HuH-7.5 (cell line): ENCODE measurements around the gene PMF1.

Experiments
- DNase-seq: peaks from one replicate; pipeline ENCODE4 v3.0.0; 2011; ENCODE audit warnings: low spot score

Gene PMF1

DNA sequence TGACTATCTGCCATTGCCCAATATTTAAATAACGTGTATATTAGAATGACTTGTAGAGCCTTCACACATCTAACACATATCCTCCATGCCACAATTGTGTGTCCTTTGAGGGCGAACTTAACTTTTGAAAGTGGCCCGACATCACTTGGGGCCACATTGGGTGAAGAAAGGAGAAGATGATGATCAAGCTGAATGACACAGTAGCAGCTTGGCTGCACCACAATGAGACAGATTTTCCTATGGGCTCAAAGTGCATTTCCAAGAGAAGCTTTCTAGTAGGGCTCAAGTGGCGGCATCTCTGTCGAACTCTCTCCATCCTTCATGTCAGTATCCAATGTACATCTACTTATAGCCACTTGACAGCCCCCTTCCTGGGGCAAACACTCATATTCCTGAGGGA, 25.4 kb downstream of the PMF1 start:
- DNase-seq: no peak

- no peak for DNase-seq
Observed at GRCh38 chr1:156241311-156241811, 28.6 kb downstream of the PMF1 start.

DNA sequence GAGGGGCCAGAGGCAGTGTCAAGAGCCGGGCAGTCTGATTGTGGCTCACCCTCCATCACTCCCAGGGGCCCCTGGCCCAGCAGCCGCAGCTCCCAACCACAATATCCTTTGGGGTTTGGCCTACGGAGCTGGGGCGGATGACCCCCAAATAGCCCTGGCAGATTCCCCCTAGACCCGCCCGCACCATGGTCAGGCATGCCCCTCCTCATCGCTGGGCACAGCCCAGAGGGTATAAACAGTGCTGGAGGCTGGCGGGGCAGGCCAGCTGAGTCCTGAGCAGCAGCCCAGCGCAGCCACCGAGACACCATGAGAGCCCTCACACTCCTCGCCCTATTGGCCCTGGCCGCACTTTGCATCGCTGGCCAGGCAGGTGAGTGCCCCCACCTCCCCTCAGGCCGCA, 29.1 kb downstream of the PMF1 start, which contains the start of gene BGLAP:
Gene BGLAP (plus strand): TSS at position 259 of the 400 bp plus-strand sequence. CDS start 48 bp downstream, at position 307.
- no peak for DNase-seq

DNA sequence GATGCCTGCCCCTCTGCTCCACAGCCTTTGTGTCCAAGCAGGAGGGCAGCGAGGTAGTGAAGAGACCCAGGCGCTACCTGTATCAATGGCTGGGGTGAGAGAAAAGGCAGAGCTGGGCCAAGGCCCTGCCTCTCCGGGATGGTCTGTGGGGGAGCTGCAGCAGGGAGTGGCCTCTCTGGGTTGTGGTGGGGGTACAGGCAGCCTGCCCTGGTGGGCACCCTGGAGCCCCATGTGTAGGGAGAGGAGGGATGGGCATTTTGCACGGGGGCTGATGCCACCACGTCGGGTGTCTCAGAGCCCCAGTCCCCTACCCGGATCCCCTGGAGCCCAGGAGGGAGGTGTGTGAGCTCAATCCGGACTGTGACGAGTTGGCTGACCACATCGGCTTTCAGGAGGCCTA, 29.9 kb downstream of the PMF1 start:
- DNase-seq: no peak

GRCh38 chr1:156244126-156244525, 31.3 kb downstream of the PMF1 start:
- no peak for DNase-seq

- no peak for DNase-seq
Observed at GRCh38 chr1:156244712-156245111, 31.9 kb downstream of the PMF1 start.

GRCh38 chr1:156245451-156246232, 32.8 kb downstream of the PMF1 start:
- DNase-seq: no peak

DNA sequence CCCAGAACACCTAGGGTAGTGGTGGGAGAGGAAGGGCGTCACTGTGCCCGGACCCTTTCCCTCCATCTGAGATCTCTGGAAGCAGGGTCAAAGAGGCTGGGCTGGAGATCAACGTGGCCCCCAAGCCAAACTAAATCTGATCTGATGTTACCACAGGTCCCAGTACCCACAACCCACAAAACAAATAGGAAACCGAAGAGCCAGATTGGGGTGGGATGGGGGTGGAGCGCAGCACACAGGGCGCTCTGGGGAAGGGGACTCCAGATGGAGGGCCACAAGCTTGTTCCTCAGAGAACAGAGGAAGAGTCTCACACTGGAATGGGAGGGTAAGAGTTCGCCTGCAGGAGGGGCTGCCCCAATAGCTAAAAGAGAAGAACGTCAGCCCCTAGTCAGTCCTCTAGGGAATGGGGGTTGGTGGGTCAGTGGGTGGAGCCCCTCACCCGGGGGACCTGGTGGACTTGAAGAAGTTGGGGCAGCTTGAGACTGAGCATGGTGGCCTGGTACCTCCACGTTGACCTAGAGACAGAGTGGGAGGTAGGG, 33.5 kb downstream of the PMF1 start:
- DNase-seq: no peak

GRCh38 chr1:156246781-156247459, 34.1 kb downstream of the PMF1 start:
- no peak for DNase-seq

DNA sequence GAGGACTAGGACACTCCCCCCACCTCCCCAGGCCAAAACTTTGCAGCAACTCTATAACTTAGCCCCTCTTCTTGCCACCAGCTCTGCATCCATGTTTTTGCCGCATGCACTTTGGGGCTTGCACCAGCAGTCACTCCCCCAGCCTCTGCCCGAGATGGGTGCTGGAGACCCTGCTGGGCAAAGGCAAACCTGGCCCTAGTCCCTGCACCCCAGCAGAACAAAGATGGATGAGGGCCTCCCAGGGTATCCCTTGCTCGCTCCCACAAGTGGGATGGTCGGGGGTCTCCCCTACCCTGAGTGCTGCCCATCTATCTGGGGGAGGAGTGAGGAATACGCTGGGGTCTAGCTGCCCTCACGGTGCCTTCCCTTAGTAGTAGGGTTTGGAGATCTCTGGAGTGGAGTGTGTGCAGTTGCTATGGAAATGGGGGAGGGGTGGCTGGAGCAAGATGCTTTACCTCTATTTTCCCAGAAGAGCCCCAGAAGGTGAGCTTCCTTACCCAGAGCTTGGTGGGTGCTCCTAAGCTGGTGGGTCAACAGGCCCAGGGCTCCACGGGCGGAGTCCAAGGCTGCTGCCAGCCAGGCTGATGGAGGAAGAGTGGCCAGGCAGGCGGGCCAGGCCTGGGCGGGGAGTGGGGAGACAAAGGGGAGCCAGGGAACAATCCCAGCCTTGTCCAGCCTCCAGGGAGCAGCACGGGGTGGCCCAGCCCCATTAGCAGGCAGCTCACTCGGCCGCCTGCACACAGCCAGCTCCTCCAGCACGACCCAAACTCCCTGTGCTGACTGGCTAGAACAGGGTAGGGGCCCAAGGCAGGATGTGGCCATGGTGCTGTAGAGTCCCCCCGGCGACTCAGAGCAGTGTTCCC, 34.9 kb downstream of the PMF1 start, which contains the start of gene PAQR6:
Gene PAQR6 (minus strand): TSS at position 597 of the 863 bp plus-strand sequence. CDS start 1,325 bp downstream, outside the sequence.
- DNase-seq: no peak

DNA sequence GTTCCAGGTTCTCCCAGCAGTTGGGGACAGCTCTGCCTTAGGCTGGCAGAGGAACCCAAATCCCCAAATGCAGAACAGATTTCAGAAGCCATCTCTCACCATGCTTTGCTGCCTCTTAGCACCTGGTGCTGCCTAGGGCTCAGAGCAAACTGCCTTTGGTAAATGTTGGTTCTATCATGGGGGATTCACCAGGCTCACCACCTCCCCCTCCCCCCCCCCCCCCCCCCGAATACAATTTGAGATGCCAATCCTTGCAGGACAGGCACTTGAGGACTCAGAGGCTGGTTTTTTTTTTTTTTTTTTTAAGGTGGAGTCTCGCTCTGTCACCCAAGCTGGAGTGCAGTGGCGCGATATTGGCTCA, 35.5 kb downstream of the PMF1 start:
- DNase-seq: no peak

GRCh38 chr1:156249593-156249992, 36.8 kb downstream of the PMF1 start:
- no peak for DNase-seq

DNA sequence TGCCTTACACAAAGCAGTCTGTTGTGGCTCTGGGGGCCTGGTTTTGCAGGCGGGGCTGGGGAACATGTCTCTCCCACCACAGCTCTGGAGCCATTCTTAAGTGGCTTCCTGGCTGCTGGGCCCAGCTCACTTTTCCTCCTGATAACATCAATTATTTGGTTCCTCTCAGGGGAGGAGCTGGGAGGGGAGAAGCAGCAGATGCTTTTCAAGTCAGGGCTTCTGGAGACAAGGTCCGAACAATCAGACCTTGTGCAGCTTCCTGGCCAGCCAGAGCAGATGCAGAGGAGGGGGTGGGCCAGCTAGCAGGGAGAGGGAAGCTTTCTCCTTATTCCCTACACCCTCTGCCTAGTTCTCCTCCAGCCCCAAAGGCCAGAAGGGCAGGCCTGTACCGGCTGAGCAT, 38.7 kb downstream of the PMF1 start:
- no peak for DNase-seq

DNA sequence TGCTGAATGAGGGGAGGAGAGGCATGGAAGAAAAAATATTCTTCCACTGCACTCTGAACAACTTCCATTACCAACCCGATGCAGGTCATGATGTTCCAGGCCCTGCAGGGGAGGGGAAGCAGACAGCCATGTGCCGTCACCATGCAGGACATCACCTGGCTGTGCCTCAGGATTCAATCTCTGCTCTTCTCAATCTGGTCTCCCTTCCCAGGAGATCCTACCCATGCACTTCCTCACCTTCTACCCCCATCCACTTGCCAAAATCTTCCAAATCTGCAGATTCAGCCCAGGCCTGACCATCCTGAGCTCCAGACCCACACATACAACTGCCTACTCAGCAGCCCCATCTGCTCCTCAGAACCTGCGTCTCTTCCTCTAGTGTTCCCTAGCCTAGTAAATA, 40.8 kb downstream of the PMF1 start:
- DNase-seq: no peak

DNA sequence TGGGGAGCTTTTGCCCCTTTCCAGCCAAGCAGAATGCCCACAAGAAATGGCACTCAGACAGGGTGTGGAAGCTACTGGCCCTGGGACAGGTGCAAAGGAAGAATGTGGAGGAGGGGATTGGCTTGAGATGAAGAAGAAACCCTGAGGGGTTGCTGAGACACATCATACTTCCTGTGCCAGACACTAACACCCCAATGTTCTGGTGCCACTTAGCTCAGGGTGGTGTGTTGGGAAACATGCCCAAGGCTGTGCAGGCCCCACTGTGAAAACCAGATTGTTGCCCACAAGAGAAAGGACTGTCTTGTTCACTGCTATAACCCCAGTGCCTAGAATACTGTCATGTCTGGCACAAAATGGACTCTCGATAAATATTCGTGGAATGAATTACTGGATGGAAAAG, 44.9 kb downstream of the PMF1 start:
- DNase-seq: no peak

DNA sequence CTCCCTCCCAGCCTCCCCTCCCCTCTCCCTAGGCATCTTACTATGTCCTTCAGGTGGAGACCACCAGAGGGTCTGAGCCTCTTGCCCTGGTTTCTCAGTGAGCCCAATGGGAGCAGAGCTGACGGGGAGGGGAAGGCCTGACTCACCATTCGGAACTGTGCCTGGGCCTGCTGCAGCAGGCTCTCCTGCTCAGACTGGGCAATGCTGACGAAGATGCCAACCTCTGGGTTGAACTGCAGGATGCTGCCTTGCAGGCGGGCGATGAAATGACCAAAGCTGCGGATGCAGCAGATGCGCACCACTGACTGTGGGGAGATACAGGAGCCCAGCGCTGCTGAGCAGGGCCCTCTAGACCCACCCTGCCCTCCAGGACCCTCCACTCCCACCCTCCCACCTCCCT, 46.1 kb downstream of the PMF1 start:
- no peak for DNase-seq

- DNase-seq: no peak
Observed at GRCh38 chr1:156259805-156260204, 47.0 kb downstream of the PMF1 start.

- no peak for DNase-seq
Observed at GRCh38 chr1:156260896-156261295, 48.1 kb downstream of the PMF1 start.

DNA sequence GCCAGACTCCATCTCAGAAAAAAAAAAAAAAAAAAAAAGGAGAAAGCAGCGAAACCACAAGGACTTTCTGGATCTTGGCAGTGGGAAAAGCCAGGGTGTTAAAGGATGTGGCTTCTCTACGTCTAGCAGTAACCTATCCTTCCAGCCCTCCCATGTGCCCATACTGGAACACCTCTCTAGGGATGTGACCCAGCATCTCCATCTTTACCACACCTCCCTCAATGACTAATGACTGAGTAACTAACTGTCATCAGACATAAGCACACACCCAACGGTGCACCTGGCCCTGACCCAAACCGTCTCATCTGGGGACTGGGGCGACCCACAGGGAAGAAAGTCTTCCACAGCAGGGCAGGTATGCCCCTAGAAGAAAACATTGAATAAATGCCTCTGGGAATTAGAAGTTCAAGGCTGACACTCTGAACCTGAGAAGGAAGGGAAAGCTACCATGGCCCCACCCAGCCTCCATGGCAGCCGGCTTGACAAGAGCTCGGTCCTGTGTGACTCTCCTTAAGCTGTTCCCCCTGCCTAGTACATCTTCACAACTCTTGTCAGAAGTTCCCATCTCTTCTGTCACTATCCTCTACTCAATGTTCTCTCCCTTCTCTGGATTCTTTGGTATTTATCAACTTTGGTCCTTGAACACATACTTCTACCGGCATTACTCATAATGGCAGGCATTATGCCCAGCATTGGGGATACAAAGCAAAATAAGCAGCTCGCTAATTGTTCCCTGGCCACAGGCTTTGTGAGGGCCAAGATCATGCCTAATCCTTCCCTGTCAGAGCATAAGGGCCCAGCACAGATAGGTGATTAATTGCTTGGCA, 49.9 kb downstream of the PMF1 start:
- DNase-seq: no peak

GRCh38 chr1:156263288-156263655, 50.5 kb downstream of the PMF1 start:
- no peak for DNase-seq

GRCh38 chr1:156266051-156266450, 53.2 kb downstream of the PMF1 start:
- no peak for DNase-seq
